NCI-H2107 treated with DMSO at 0.1 percent for 48 hours (cell line): ENCODE measurements around the gene PTPRR.

Experiments
- DNase-seq: peaks from one replicate; lab custom pipeline; 2025; ENCODE audit not compliant: unreplicated experiment; lab: John Stamatoyannopoulos, UW

The PTPRR gene

DNA sequence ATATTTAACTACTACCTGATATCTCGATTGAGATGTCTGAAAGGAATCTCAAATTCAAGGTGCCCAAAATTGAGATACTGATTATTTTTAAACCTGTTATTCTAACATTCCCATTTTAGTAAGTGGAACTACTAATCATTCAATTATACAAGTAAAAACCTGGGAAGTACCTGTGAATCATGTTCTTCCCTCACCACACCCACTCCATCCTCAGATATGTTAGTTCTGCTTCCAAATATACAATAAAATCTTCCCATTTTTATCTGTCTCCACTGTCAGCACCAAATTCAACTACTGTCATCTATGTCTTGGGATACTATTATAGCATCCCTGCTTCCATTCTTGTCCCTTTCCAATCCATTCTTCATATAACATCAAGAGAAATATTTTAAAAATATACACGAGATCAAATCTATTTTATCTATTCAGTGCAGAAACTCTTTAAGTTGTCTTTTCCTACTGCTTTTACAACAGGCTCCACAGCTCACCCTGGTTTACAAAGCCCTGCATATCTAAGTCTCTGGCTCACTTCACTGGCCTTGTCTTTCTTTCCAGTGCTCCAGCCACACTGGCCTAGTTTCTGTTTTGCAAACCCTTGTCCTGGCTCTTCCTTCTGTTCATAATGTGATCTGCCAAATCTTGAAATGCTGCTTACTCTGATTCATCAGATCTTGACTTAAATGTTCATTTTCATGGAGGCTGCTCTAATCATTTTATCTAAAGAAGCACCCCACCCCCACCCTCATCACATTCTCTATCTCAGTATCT, 122.3 kb downstream of the PTPRR start:
- no peak for DNase-seq

DNA sequence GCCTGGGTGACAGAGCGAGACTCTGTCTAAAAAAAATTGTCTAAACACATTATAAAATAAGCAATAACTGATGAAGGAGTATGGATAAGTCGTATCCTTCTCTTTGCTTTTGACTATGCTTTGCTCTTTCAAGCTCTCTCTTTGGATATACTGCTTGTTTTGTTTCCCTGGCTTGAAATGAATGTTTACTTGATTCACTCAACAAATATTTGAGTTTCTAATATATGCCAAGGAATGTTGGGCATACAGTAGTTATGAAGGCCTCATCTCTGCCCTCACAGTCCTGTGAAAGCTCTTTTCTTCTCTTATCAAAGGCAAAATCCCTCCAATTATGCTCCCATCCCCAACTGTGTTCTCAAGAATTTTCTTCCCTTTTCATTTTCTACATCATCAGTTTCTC, 123.5 kb downstream of the PTPRR start:
- no peak for DNase-seq

DNA sequence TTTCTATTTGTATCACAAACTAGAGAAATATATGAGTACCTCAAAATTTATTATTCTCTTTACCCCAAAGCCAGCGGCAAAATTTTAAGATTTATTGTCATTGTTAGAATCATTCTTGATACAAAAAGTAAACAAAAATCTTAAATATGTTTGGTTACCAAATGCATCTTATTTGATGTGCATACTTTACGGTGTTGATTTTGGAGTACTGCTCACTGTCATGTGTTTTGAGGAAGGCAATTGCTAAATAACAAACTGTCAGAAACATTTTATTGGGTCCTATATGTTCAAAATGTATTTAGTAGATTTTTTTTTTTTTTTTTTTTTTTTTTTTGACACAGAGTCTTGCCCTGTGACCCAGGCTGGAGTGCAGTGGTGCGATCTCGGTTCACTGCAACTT, 124.9 kb downstream of the PTPRR start:
- DNase-seq, result no peak

DNA sequence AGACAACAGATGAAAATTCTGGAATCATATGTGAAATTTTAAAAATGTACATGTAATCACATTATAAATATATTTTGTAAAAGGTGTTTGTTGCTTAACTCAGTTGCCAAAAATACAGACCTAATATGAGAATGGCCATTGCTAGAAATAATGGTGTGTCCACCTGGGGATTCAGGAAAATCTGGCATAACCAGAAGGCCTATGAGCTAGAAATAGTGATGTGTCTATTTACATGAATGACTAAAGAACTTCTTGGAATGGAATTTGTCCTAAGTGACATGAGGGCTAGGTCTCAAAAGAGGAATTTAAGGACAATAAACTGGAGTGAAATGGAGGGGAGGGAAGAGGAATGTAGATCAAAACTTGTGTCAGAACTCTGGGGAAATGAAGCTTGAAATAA, 126.4 kb downstream of the PTPRR start:
- DNase-seq, result no peak

DNA sequence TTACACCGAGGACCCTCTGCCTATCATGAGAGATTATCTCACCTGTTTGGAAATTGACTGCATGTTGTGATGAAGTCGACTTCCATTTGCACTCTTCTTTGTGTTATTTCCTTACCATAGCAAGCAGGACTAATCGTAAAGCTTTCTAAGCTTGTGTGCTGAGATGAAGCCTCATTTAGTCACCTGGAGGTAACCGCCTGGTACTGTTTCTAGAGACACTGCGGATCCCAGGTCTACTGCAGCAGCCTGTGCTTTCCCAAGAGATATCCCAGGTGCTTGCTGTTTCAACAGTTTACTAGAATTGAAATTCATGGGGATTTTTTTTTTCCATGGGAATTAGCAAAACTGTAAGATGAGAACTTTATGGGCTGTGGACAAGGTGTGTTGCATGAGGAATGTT, 131.8 kb downstream of the PTPRR start:
- no peak for DNase-seq

DNA sequence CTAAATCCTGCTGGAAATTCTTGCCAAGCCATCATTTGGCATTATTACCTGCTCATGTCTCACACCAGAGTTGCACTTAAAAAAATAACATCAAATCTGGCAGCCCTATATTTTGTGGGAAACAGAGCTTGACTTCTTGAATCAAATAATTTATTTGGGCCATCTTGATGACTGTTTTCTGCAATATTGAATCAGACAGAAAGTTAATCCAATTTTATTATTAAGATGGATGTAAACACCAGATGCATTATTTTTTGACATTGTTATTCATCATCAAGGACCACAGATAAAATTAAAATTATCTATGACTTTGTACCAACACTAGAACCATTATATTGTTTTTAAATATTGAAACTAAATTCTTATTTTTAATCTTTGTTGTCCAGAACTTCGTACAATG, 132.9 kb downstream of the PTPRR start:
- no peak for DNase-seq

DNA sequence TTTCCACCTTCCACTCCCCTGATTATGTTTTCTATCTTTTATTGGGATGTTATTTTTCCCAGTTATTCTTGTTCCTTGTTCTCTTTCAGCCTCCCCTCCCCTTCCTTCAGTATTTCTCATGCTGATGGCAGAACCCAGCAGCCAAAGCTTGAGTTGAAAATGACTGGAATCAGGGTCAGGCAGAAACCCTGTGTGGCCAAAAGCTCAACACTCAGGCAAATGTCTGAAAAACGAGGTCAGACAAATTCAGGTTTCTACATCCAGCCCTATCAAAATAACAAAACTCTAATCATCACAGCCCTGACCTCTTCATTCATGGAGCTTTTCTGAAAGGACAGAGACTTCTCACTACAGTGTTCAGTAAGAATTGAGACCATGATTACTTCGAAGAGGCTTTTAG, 134.6 kb downstream of the PTPRR start:
- DNase-seq, result no peak

DNA sequence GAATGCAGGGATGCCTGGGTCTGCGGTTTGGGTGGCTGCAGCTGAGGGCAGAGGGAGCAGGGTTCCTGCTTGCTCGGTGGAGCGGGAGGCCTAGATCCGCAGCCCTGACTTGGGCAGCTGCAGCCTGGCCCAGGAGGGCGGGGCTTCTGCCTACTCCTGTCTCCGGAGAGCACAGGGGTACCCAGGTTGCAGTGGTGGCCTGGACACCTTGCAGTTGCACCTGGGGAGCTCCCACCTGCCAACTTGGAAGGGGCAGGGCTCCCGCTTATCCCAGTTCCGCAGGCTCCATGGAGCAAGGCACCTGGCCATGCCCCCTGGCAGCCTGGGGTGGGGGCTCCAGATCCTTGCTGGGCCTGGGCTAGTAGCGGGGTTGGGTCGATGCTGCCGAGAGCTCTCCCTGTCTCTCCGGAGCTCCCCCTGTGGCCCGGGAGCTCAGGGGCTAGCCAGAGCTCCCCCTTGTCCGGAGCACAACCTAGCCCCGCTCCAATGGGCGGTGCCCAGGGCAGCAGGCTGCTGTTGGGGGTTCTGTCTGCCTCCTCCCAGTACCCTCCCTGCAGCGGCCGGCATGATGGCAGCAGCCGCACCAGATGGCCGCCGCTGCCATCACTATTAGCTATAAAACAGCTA, 136.4 kb downstream of the PTPRR start:
- no peak for DNase-seq

DNA sequence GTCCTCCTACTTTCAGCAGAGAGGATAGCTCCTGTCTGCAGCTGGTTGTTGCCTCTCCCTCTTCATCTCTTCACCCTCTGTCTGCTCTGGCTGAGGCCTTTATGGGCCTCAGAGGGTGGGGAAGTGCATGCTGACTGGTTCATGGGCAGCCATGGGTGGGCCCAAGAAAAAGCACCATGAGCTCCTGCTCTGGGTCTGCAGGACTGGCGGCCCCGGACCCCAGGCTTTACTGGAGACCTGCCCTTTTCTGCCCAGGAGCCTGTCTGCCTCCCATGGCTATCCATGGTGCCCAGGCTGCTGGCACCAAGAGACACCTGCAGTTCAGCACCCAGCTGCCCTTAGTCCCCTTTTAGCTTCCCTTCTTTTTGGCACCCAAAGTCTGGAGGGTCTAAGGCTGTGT, 137.1 kb downstream of the PTPRR start:
- no peak for DNase-seq

DNA sequence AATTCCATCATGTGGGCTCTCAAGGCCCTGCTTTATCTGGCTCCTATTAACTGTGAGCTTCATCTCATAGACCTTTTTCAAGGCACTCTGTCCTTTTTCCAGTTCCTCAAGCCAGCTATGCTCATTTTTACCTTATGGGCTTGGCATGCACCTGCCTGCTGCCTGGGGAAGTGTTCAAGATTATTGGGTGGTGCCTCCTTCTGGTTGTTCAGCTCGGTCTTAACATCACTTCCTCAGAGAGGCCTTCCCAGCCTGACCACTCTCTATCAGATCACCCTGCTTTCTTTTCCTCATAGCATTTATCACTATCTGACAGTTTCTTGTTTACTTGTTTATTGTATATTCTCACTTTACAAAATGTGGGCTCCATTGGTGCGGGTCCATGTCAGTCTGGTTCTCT, 141.3 kb downstream of the PTPRR start:
- DNase-seq, result no peak

DNA sequence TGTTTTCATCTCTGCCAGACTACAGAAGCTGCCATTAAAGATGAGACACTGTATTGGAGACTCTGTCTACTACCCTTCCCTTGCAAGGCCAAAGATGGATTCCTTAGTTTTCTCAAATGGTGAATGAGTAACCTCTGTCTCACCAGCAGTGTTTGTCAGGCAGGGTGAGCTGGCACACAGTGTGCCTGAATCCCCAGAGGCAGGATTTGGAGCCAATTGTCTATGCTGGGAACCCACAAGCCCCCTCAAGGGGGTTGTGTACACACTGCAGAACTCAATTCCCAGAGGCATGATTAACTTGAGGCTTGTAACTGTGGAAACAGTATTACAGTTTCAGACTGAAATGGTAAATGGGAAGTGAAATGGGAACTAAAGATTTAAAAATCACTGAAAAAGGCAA, 146.5 kb downstream of the PTPRR start:
- no peak for DNase-seq

DNA sequence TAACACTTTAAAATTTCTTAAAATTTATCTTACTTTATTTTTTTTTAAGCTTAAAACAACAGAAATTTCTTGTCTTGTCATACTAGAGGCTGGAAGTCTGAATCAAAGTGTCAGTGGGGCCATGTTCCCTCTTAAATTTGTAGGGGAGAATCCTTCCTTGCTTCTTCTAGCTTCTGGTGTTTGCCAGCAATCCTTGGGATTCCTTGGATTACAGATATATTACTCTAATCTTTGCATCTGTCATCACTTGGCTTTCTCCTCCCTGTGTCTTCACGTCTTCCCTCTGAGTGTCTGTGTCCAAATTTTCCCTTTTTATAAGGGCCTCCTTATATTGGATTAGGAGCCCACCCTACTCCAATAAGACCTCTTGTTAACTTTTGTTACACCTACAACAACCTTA, 147.7 kb downstream of the PTPRR start:
- DNase-seq, result no peak

DNA sequence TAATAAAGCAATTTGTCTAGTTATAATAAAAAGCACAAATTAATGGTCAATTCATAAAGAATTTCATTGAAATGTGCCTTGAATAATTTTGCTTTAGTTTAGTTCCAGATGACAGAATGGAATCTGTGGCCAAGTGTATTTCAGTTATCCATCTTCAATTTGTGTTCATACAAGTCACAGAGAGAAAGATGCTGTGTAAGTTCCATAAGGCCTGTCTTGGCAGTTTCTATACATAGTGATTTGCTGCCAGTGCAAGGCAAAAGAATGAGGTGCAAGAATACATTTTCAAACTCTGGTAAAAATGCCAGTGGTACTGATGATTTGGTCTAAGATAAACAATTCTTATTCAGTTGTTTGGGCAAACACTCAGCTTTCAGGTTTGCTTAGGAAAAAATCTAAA, 149.0 kb downstream of the PTPRR start:
- no peak for DNase-seq

DNA sequence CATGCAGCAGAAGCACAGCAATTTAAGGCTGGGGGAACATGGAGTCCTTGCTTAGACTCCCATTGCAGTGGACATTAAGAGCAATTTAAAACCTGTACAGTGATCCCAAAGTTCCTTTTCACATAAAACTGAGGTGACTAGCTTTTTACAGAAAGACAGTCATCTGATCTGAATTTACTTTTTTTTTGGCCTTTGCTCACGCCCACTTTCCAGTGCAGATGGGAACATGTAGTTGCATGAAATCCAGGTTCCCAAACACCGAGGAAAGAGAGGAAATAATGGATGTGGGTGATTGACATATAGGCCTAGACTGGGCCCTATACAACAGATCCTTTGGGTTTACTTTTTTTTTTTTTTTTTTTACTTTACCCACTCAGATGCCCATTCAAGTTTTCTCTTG, 156.9 kb downstream of the PTPRR start:
- DNase-seq, result no peak

DNA sequence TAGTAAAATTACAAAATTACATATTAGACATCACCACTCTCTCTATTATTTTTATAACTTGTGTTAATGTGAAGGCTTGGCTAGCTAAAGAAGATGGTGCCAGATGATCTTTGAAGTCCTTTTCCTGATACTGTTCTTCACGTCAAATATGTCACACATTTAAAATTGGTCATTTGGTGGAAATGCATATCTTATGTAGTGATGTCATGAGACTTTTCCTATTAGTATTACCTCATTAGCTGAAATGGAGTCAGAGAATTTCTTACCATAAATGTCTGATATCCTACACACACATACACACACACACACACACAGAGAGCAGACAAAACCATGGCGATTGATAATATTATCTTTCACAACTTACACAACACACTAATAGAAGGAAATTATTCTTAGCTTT, 158.5 kb downstream of the PTPRR start:
- DNase-seq, result no peak

DNA sequence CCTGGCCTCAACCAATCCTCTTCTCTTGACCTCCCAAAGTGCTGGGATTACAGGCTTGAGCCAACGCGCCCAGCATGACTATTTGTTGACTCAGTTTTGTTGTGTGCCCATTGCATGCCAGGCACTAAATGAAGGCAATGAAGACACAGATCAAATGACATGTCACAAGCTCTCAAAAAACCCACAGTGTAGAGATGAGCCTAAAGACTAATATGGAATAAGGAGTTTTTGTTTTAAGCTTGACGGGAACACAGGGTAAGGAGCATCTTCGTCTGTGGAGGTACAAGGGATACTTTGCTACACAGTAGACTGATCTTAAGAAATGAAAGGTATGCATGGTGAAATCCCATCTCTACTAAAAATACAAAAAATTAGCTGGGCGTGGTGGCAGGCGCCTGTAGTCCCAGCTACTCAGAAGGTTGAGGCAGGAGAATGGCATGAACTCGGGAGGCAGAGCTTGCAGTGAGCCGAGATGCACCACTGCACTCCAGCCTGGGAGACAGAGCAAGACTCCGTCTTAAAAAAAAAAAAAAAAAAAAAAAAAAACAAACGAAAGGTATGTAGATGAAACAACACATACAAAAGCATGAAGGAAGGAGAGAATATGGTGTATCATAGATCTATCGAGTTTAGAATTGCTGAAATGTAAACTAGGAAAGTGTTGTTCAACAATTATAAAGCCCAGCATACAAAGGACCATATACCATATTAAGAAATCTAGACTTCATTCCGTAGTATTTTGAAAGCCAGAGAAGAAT, 161.2 kb downstream of the PTPRR start:
- no peak for DNase-seq

DNA sequence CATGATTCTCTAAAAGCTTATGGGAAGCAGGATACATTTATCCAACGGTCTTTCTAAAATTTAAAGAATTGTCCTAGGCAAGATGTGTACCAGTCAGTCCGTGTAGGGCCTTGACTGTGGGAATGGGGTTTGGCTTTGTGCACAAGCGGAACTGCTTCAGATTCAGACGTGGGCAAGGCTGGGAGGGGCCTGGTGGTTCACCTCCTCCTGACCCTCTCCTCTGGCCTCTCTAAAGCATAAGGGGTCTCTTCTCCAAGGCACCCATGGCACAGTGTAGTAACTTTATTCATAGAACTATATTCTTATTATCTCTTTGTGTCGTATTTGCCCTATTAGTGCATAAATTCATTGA, 162.1 kb downstream of the PTPRR start:
- DNase-seq, result no peak

DNA sequence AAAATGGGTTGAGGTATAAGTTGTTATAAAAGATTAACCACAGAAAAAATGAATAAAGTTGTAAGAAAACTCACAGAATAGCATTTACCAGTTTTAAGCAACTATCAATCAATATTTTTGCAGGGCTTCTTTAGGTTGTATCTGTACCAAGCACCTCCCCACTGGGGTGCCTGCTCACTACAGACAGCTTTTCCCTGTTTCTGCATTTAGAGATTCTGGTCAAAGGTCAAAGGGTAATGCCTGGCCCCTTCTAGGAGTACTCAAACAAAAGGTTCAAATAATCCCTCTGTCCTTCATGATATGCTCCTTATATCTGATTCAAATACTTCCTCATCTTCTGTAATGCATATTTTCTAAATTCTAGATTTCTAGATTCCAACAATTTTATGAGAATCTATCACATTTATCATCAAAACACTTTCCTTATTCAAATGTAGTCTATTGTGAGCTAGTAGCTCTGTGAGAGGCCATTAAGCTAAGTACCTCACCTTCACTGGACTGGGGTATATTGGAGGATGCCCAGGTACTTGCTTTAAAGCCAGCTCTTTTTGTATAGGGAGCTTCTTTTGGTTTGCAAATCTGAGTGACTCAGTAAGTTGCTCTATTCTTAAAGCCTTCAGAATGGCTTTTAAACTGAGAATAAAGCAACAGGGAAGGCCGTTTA, 162.6 kb downstream of the PTPRR start:
- no peak for DNase-seq

DNA sequence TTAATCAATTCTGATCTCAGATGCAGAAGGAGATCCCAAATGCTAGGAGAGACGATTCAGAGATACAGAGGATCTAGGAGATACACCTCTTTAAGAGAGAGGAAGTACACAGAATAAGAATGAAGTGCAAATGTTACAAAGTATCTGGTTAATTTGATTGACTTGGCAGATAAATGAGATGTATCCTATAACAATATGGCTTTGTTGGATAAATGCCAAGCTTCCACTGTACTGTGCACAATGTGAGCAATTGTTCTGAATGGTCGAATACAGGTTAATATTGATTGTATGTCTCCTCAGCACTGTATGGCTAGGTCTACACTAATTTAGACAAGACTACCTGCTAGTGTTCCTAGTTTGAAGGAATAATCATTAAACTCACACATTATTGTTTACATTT, 163.7 kb downstream of the PTPRR start:
- DNase-seq, result no peak

DNA sequence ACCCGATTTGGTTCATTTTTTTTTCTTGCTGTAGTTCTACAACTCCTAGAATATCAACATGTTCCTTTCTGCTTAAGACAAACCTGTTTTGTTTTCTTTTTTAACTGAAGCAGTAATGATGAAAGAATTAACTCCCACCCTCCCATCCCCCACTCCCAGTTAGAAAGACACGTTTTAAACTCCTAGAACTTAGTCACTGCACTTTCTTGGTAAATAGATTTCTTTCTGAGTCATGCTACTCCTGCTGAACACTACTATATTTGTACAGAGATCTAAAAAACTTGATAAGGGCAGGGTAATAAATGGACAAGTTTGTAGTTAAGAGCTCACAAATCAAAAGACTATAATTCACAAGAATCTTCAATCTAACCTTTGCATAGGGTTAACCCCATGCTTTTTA, 164.4 kb downstream of the PTPRR start:
- no peak for DNase-seq

DNA sequence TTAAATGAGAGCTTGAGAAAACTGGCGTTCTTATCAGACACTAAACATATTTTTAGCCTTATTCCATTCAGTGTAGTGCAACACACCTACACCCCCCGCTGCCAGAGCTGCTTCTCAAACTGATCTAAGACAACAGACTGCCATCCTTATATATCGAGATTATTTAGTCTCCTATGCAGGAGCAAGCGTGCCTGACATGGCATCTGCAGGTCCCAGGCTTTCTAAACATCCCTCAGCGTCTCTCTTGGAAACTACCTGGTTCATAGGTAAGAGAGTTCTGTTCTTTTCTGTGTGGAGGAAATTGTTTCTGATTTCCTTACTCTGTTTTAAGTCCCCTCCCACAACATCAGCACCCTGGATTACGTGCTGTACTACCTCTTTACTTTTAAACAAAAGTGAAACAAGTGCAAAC, 166.2 kb downstream of the PTPRR start:
- DNase-seq, result no peak

DNA sequence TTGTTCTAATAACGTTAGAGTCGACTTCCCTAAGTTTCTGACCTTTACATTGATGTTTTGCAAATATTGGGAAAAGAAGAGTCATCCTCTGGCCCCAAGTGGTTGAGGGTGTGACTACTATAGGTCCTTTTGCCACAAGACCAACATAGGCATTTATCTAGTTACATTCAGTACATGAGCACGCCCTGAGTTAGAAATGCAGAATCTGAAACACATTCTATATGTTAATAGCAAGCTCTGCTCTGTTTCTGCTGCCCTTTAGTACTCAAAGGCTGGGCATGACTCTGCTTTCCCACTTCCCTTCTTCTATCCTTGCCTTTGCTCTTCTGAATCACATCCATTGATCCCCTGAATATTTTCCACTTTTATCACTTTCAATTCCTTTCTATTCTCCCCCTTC, 168.2 kb downstream of the PTPRR start:
- no peak for DNase-seq
